Muscle layer of duodenum (tissue), 2 donors: ENCODE data around the gene SPOP.
A peak's percentile ranks its signal among the peaks of the same experiment; 100 is the strongest.

Experiments
- H3K27ac ChIP-seq: one replicate; pipeline ENCODE4 v1.7.0; 2013; ENCODE audit warnings: mild to moderate bottlenecking, low read length
- H3K27me3 ChIP-seq: one replicate; pipeline ENCODE4 v1.7.0; 2013; ENCODE audit warnings: low read depth, mild to moderate bottlenecking, control low read depth, low read length
- H3K36me3 ChIP-seq, 2 donors: one replicate each; pipeline ENCODE4 v1.7.0; 2013; ENCODE audit warnings: low read length in 2 of 2, control low read depth in 1 of 2, mild to moderate bottlenecking in 1 of 2; ENCODE audit not compliant: insufficient read depth in 2 of 2, control insufficient read depth in 1 of 2
- H3K4me1 ChIP-seq, 2 donors: one replicate each; pipeline ENCODE4 v1.7.0; 2013; ENCODE audit warnings: low read length in 2 of 2, mild to moderate bottlenecking in 2 of 2, control low read depth in 1 of 2, moderate library complexity in 1 of 2; ENCODE audit not compliant: insufficient read depth in 2 of 2, control insufficient read depth in 1 of 2
- H3K4me3 ChIP-seq, 2 donors: one replicate each; pipeline ENCODE4 v1.7.0; 2013; ENCODE audit warnings: low read length in 2 of 2, low read depth in 1 of 2, mild to moderate bottlenecking in 1 of 2
- H3K9me3 ChIP-seq, 2 donors: one replicate each; pipeline ENCODE4 v1.7.0; 2013; ENCODE audit warnings: low read length in 2 of 2, control low read depth in 1 of 2, mild to moderate bottlenecking in 1 of 2; ENCODE audit not compliant: control insufficient read depth in 1 of 2
- donor health status: healthy.

Gene SPOP

GRCh38 chr17:49576088-49576916 is 101.6 kb downstream of the SPOP start:
- Histone ChIP-seq H3K4me3 (peak overlapping the region; percentile 52 to 93), H3K27ac (no peak overlapping the region), H3K27me3 (peaks cover 9% of the 10 kb centered on the region), H3K9me3 (no peaks in the 10 kb centered on the region), H3K36me3 (no peaks in the 10 kb centered on the region), H3K4me1 (peaks cover 6 to 37% of the 10 kb centered on the region in 2 donors)

DNA sequence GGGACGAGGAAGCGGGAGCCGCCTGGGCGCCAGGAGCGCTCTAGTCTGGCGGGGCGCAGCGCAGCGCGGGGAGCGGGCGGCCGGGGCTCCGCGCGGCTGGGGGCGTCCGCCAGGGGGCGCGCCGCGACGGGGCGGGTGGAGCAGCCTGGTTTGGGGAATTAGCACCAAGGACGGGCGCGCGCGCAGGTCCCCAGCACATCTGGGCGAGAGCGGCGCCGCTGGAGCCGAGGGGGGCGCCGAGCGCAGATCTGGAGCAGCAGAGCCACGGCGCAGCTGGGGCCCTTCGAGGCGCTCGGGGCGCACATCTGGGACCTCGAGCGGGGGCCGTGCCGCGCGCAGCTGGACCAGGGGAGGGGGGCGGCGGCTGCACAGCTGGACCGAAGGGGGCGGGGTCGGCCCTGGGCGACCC is 102.2 kb downstream of the SPOP start, which contains the start of gene NXPH3:
Gene NXPH3, plus strand, starts transcription at position 193 of the 409 bp plus-strand sequence. CDS start 349 bp downstream, outside the sequence.
- H3K27me3 ChIP-seq = peaks cover 9% of the 10 kb centered on the region
- peaks cover 6 to 38% of the 10 kb centered on the region in 2 donors for H3K4me1 ChIP-seq
- H3K4me3 ChIP-seq = peak within 1 kb of the TSS; percentile 52 to 93
- H3K36me3 ChIP-seq = no peaks in the 10 kb centered on the region
- no peak within 1 kb of the TSS for H3K27ac ChIP-seq
- no peaks in the 10 kb centered on the region for H3K9me3 ChIP-seq

- Histone ChIP-seq H3K4me3 (peak overlapping the region in 1 of 2 donors; percentile 93), H3K36me3 (no peaks in the 10 kb centered on the region), H3K4me1 (peaks cover 6 to 44% of the 10 kb centered on the region in 2 donors), H3K27me3 (peaks cover 9% of the 10 kb centered on the region), H3K9me3 (no peaks in the 10 kb centered on the region), H3K27ac (no peak overlapping the region)
These were observed 102.8 kb downstream of the SPOP start for GRCh38 chr17:49574945-49575678.

DNA sequence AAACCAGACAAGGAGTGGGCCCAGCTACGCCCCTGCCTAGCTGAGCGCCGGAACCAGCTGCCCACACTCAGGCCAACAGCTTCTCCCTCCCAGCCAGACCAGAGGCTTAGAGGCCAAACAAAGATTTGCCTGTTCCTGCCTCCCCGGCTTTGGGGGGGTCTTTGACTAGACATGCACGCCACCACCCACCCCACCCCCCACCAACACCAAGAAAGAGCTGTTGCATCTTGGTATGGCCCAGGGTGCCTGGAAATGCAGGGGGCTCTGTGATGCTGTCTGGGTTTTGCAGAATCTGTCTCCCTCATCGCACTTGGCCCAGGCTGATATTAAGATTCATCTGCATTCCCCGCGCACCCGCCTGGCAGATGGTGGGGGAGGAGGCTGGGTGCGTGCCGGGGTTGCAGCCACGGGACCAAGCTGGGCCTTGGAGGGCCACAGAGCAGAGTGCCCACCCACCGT is 103.5 kb downstream of the SPOP start:
- H3K9me3 ChIP-seq = no peaks in the 10 kb centered on the region
- peaks cover 9% of the 10 kb centered on the region for H3K27me3 ChIP-seq
- H3K36me3 ChIP-seq = no peaks in the 10 kb centered on the region
- H3K4me1 ChIP-seq = peaks cover 6 to 44% of the 10 kb centered on the region in 2 donors
- H3K4me3 ChIP-seq = no peak overlapping the region
- H3K27ac ChIP-seq = no peak overlapping the region

GRCh38 chr17:49573510-49574322 is 104.2 kb downstream of the SPOP start:
- Histone ChIP-seq H3K27me3 (peaks cover 9% of the 10 kb centered on the region), H3K4me1 (peaks cover 6 to 44% of the 10 kb centered on the region in 2 donors)

DNA sequence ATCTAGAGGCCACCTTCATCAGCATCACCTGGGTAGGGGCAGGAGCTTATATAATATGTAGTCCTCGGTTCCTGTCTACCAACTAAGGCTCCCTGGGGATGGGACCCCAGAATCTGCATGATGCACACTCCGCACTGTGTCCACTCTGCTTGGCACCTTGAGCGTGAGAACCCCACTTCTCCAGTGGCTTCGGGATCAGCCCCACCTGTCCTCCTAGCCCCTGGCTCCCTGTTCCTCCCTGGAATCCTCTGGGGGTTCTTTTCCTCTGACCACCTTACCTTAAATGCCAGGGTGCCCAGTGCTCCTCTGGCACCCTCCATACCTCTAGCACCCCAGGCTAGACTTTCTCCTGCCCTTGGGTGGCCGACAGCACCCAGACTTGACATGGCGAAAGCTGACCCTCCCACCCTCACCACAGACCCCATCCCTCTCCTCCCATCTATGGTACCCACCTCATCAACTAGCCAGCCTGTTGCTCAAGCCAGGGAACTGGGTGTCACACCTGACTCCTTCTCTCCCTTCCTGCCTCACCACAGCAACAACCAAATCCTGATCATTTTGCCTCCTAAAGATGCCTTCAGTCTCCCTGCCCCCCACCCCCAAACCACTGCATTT is 105.0 kb downstream of the SPOP start:
- no peaks in the 10 kb centered on the region for H3K9me3 ChIP-seq
- H3K27me3 ChIP-seq = peaks cover 9% of the 10 kb centered on the region
- no peak overlapping the region for H3K27ac ChIP-seq
- no peaks in the 10 kb centered on the region for H3K36me3 ChIP-seq
- H3K4me1 ChIP-seq = peaks cover 6 to 42% of the 10 kb centered on the region in 2 donors
- no peak overlapping the region for H3K4me3 ChIP-seq

More at GRCh38 chr17:49573510-49574322, 104.2 kb downstream of the SPOP start:
- H3K9me3 ChIP-seq = no peaks in the 10 kb centered on the region
- no peak overlapping the region for H3K4me3 ChIP-seq
- no peaks in the 10 kb centered on the region for H3K36me3 ChIP-seq
- no peak overlapping the region for H3K27ac ChIP-seq

DNA sequence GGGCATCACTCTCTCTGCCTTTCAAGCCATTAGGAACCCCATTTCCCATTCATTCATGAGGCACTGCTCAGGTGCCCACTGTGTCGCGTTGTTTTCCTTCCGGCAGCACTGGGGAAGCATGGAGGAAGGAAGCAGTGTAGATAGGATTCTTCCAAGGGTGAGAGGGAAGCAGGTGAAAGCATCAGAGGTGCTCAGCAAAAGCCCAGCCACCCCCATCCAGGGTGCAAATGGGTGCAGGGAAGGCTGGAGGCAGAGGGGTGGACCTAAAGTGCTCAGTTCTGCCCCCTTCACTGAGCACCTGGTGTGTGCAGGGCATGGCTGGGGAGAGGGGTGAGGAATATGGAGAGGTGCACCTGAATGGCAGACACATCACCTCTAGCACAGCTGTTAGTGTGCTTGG is 105.7 kb downstream of the SPOP start:
- Histone ChIP-seq H3K4me3 (no peak overlapping the region), H3K36me3 (no peaks in the 10 kb centered on the region), H3K27ac (no peak overlapping the region), H3K4me1 (peaks cover 3 to 42% of the 10 kb centered on the region in 2 donors), H3K9me3 (no peaks in the 10 kb centered on the region), H3K27me3 (peaks cover 5% of the 10 kb centered on the region)

GRCh38 chr17:49571764-49572163 is 106.1 kb downstream of the SPOP start:
- H3K27ac ChIP-seq = no peak overlapping the region
- no peak overlapping the region for H3K4me3 ChIP-seq
- no peaks in the 10 kb centered on the region for H3K9me3 ChIP-seq
- peaks cover 2 to 43% of the 10 kb centered on the region in 2 donors for H3K4me1 ChIP-seq
- peaks cover under 1% of the 10 kb centered on the region for H3K27me3 ChIP-seq
- H3K36me3 ChIP-seq = no peaks in the 10 kb centered on the region

DNA sequence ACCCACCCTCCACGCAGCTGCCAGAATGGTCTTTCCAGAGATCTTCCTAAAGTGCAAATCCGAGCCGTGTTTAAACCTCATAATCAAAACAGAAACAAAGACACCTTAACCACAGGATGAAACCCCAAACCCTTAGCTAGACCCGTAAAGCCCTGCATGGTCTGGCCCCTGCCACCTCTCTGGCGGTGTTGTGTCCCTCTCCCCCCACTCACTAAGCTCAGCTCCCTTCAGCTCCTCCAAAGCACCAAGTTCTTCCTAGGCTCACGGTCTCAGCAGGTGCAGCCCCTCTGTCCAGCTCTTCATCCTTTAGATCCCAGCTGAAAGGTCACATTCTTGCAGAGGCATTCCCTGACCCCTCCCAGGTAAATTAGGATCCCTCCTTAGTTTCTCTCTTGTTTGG is 106.6 kb downstream of the SPOP start:
- Histone ChIP-seq H3K27me3 (no peaks in the 10 kb centered on the region), H3K4me3 (no peak overlapping the region), H3K9me3 (no peaks in the 10 kb centered on the region), H3K36me3 (no peaks in the 10 kb centered on the region), H3K4me1 (peaks cover 5 to 46% of the 10 kb centered on the region in 2 donors), H3K27ac (no peak overlapping the region)

DNA sequence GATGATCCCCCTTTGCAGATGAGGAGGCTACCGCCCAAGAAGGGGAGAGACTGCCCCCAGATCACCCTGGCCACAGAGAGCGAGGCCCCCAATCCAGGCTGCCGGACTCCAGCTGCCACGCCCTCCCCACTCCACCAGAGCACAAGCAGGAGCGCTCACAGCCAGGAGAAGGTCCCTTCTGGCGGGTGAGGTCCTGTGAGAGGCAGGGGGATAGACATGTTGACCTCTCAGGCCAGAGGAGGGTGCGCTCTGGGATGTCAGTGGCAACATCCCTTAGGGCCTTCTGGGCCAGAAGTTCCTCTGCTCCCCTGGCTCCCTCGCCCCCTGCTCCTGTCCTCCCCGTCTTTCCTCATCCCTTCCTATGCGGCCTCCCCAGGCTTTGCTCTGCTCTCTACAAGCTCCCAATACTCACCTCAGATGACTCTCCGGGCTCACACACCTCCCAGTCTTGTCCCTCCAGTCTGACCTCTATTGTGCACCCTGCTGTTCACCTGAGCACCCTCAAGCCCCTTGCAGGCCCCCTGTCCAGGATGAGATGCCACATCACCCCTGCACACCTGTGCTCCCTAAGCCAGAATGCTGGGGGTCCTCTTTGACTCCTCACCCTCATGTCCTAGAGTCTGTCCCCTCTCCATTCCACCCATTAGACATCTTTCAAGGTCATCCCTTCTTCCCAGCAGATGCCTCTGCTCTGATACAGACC is 107.2 kb downstream of the SPOP start:
- Histone ChIP-seq H3K27ac (no peak overlapping the region), H3K9me3 (no peaks in the 10 kb centered on the region), H3K4me1 (peaks cover 5 to 44% of the 10 kb centered on the region in 2 donors), H3K27me3 (no peaks in the 10 kb centered on the region), H3K36me3 (no peaks in the 10 kb centered on the region), H3K4me3 (no peak overlapping the region)
